NCI-H1694 treated with DMSO at 0.1 percent for 48 hours (cell line): ENCODE data around the gene ZMIZ2.
"Not testable (repeated sequence)": the region's sequence is repeated elsewhere in the genome, so short reads cannot be mapped to it uniquely, and the experiment has no call there.

ENCODE experiments used
- DNase-seq: peaks from one replicate; lab custom pipeline; 2025; lab: John Stamatoyannopoulos, UW

The ZMIZ2 gene

GRCh38 chr7:44775383-44776107, 26.9 kb downstream of the ZMIZ2 start:
- DNase-seq: no peak

DNA sequence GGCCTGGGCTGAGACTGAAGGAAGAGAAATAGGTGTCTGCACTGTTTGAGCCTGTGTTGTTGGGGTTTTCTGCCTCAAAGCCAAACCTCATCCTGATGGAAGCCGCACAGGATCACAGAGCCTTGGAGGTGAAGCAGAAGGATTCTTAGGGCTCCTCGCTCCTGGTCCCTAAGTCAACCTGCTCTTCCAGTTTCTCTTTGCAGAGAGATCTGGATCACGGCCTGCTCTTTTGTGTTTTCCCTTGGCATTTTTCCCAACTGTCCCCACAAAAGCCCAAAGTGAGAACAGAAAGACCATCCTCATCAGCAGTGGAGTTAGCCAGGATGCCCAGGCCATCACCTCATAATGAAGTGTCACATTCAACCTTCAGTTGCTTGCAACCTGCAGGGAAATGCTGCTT, 27.6 kb downstream of the ZMIZ2 start:
- DNase-seq: no peak

DNA sequence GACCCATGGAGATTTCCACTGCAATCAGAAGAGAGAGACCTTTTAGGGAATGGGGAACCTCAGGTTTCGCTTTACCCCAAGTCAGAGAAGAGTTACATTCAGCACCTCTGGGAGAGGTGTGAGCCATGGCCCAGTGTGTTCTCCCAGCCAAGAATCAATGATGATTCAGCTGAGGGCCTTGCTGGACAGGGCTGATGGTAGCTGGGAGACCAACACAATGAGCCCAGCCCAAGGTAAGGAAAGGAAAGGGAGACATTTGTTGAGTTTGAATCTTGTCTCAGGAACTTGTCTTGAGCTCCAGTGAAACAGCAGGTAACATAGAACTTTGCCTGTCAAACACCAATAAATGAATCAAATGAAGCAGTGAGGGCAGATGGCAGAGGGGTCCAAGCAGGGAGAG, 33.8 kb downstream of the ZMIZ2 start:
- no peak for DNase-seq

DNA sequence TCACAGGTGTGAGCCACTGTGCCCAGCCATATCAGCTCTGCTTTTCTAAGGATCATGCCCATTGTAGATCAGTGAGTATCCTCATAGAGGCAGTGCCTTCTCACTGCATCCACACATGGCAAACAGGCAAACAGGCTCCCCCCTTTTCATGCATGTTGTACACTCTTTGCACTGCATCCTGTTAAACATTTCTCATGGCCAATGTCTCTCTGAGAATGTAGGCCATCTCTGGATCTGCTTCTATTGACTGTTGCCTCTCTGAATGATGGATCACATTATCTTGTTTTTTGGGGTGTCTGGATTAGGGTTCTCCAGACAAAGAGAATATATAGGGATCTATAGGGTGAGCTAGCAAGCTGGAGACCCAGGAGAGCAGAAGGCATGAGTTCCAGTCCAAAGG, 34.8 kb downstream of the ZMIZ2 start:
- DNase-seq: no peak

- no peak for DNase-seq
These were observed 35.7 kb downstream of the ZMIZ2 start for GRCh38 chr7:44784364-44784763.

DNA sequence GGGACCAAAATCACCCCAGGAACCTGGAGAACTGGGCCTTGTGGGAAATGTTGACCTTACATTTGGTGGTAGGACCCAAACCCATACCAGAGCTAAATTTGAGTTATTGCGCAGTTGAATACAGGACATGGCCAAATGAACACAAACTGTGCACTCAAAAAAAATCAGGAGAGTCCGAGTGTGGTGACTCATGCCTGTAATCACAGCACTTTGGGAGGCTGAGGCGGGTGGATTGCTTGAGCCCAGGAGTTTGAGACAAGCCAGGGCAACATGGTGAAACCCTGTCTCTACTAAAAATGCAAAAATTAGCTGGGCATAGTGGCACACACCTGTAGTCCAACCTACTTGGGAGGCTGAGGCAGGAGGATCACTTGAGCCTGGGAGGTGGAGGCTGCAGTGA, 36.6 kb downstream of the ZMIZ2 start:
- not testable (repeated sequence) for DNase-seq

DNA sequence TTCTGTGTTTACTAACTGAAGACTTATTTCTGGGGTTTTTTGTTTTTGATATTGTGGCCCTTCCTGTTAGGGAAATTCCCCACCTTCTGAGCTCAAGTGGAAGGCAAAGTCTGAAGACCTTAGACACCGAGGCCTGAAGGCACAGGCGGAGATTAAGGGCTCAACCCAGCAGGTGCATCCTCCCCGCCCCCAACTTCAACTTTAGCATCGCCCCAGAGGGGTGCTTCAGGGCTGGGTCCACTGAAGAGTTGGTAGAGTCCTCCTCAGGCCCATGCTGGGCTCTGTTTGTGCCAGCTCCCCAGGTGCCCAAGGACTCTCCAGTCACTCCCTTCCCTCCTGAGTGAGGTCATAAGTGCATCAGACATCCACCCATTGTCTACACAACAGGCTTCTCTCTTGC, 38.4 kb downstream of the ZMIZ2 start:
- no peak for DNase-seq

DNA sequence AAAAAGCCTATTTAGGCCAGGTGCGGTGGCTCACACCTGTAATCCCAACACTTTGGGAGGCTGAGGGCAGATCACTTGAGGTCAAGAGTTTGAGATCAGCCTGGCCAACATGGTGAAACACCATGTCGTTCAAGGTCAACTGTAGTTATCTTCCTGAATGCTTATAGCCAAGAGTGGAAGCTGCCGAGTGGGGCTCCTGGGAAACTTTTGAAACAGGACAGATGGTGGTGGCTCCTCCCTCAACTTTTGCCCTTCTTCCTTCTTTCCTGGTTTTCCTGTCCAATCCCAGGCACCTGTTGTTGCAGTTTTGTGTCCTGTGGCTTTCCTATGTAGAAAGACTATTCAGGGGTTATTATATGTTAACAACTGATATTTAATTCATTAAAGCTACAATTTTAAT, 39.1 kb downstream of the ZMIZ2 start:
- no peak for DNase-seq

- no peak for DNase-seq
These were observed 41.3 kb downstream of the ZMIZ2 start for GRCh38 chr7:44789990-44790389.

- DNase-seq: no peak
These were observed 42.9 kb downstream of the ZMIZ2 start for GRCh38 chr7:44791278-44792219.

- no peak for DNase-seq
These were observed 45.3 kb downstream of the ZMIZ2 start for GRCh38 chr7:44793919-44794318.

GRCh38 chr7:44794331-44794730, 45.7 kb downstream of the ZMIZ2 start:
- no peak for DNase-seq

- DNase-seq: peak; percentile 71
These were observed 47.4 kb downstream of the ZMIZ2 start for GRCh38 chr7:44796034-44796503.

DNA sequence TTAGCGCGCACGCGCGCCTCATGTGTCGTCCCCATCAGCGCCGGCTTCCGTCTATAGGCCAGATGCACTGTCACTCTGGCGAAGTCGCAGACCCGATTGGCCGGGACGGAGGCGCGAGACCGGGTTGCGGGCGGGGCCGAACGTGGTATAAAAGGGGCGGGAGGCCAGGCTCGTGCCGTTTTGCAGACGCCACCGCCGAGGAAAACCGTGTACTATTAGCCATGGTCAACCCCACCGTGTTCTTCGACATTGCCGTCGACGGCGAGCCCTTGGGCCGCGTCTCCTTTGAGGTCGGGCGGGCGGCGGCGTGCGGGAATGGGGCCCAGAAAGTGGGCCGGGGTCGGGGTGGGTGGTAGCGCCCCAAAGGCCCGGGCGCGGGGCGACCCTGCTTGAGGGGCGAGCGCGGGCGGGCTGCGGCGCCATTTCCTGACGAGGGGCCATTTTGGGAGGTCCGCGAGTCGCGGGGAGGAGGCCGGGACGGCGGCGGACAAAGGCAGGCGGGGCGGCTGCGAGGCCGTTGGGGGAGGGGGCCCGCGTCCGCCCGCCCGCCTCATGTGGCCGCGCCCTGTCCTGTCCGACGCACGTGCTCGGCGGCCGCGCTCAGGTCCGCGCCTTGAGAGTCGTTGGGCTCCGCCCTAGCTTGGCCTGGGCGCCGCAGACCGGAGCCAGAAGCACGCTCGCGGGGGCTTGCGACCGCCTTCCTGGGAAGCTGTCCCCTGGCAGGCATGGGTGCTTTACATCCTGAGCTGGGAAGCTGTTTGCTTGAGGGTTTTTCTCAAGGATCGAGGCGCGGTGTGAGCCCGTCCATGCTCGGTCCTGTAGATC, 48.1 kb downstream of the ZMIZ2 start, which contains the start of gene PPIA:
Gene PPIA (plus strand): TSS at position 178 of the 825 bp plus-strand sequence. CDS start 44 bp downstream, at position 222.
- DNase-seq: peak; percentile 96

- DNase-seq: peak; percentile 58
These were observed 48.9 kb downstream of the ZMIZ2 start for GRCh38 chr7:44797329-44798258.

GRCh38 chr7:44798649-44799305, 50.1 kb downstream of the ZMIZ2 start:
- DNase-seq: no peak

GRCh38 chr7:44799939-44800338, 51.3 kb downstream of the ZMIZ2 start:
- no peak for DNase-seq

DNA sequence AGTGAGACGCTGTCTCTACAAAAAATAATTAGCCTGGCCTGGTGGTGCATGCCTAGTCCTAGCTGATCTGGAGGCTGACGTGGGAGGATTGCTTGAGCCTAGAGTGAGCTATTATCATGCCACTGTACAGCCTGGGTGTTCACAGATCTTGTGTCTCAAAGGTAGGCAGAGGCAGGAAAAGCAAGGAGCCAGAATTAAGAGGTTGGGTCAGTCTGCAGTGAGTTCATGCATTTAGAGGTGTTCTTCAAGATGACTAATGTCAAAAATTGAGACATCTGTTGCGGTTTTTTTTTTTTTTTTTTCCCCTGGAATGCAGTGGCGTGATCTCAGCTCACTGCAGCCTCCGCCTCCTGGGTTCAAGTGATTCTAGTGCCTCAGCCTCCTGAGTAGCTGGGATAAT, 53.2 kb downstream of the ZMIZ2 start:
- DNase-seq: no peak

GRCh38 chr7:44802418-44803025, 53.9 kb downstream of the ZMIZ2 start:
- DNase-seq: no peak
